NCI-H146 (cell line): ENCODE results near the gene IP6K2.
"Not testable (repeated sequence)": the region's sequence is repeated elsewhere in the genome, so short reads cannot be mapped to it uniquely, and the experiment has no call there.

ENCODE experiments used
- DNase-seq: peaks from one replicate; lab custom pipeline; 2025; lab: John Stamatoyannopoulos, UW

IP6K2 gene

GRCh38 chr3:48727511-48727910, 10.5 kb upstream of the IP6K2 start:
- DNase-seq: no peak

- not testable (repeated sequence) for DNase-seq
Measured at GRCh38 chr3:48725185-48725855, 8.3 kb upstream of the IP6K2 start.

GRCh38 chr3:48723725-48724124, 6.7 kb upstream of the IP6K2 start:
- no peak for DNase-seq

- DNase-seq: not testable (repeated sequence)
Measured at GRCh38 chr3:48723293-48723692, 6.3 kb upstream of the IP6K2 start.

- peak; percentile 29 for DNase-seq
Measured at GRCh38 chr3:48716508-48716981, 476 bp downstream of the IP6K2 start.

GRCh38 chr3:48715174-48715800, 1.7 kb downstream of the IP6K2 start:
- DNase-seq: peak; percentile 13

GRCh38 chr3:48711727-48712126, 5.3 kb downstream of the IP6K2 start:
- no peak for DNase-seq

- DNase-seq: no peak
Measured at GRCh38 chr3:48709051-48709461, 8.0 kb downstream of the IP6K2 start.

GRCh38 chr3:48708481-48708889, 8.5 kb downstream of the IP6K2 start:
- DNase-seq: no peak

GRCh38 chr3:48707157-48707556, 9.9 kb downstream of the IP6K2 start:
- no peak for DNase-seq

- no peak for DNase-seq
Measured at GRCh38 chr3:48702320-48702920, 14.6 kb downstream of the IP6K2 start.

GRCh38 chr3:48700731-48701405, 16.2 kb downstream of the IP6K2 start:
- no peak for DNase-seq

- DNase-seq: no peak
Measured at GRCh38 chr3:48698891-48699290, 18.1 kb downstream of the IP6K2 start.

GRCh38 chr3:48697952-48698351, 19.1 kb downstream of the IP6K2 start:
- no peak for DNase-seq

- DNase-seq: no peak
Measured at GRCh38 chr3:48696601-48697000, 20.4 kb downstream of the IP6K2 start.

GRCh38 chr3:48696156-48696555, 20.9 kb downstream of the IP6K2 start:
- no peak for DNase-seq

- no peak for DNase-seq
Measured at GRCh38 chr3:48695393-48695753, 21.6 kb downstream of the IP6K2 start.

GRCh38 chr3:48694610-48695392, 22.2 kb downstream of the IP6K2 start:
- no peak for DNase-seq

- no peak for DNase-seq
Measured at GRCh38 chr3:48693826-48694225, 23.2 kb downstream of the IP6K2 start.

- DNase-seq: no peak
Measured at GRCh38 chr3:48692551-48692950, 24.5 kb downstream of the IP6K2 start.

- no peak for DNase-seq
Measured at GRCh38 chr3:48690846-48691458, 26.1 kb downstream of the IP6K2 start.

- no peak for DNase-seq
Measured at GRCh38 chr3:48689384-48689783, 27.6 kb downstream of the IP6K2 start.
